K562 (cell line): Measurements from ENCODE around the gene LGALS3. TPM values are rescaled to one million over a fixed set of nuclear protein-coding genes. Genes with fewer than 3 reads are reported as not detected.

ENCODE experiments used
- ARID1B ChIP-seq: fragments of 450-650 bp; IDR thresholded peaks from 2 replicates; pipeline ENCODE4 v1.6.1; 2016; ENCODE audit warnings: antibody characterized with exemption, mild to moderate bottlenecking, inconsistent platforms
- CTCF ChIP-seq, 3 experiments: IDR thresholded peaks in 2 of 3; conservative IDR thresholded peaks in 1 of 3; 2 replicates each; pipeline ENCODE4 v1.5.1; 2011 to 2012; ENCODE audit warnings: low read length in 3 of 3, mild to moderate bottlenecking in 3 of 3, control low read depth in 2 of 3, improper control_type of control experiment in 1 of 3, inconsistent platforms in 1 of 3, low read depth in 1 of 3, mixed read lengths in 1 of 3, moderate library complexity in 1 of 3; ENCODE audit not compliant: insufficient read depth in 2 of 3
- CXXC5 ChIP-seq: fragments of 250-450 bp; sonication (Bioruptor Pico); IDR thresholded peaks from 2 replicates; pipeline ENCODE4 v1.8.0; 2022; ENCODE audit warnings: inconsistent platforms, mild to moderate bottlenecking, moderate library complexity
- FOS ChIP-seq: IDR thresholded peaks from 3 replicates; pipeline ENCODE4 v1.6.1; 2011; ENCODE audit not compliant: insufficient read length; ENCODE audit errors: extremely low read depth
- MEIS2 ChIP-seq: fragments of 450-650 bp; IDR thresholded peaks from 2 replicates; pipeline ENCODE4 v1.6.1; 2014; ENCODE audit warnings: mild to moderate bottlenecking; ENCODE audit not compliant: partially characterized antibody
- NCOA2 ChIP-seq, 2 experiments: fragments of 450-650 bp; IDR thresholded peaks; 2 replicates each; pipeline ENCODE4 v1.6.1; 2018; ENCODE audit warnings: mild to moderate bottlenecking in 2 of 2, moderate library complexity in 1 of 2; ENCODE audit not compliant: partially characterized antibody in 2 of 2
- NR3C1 ChIP-seq: sonication (generic); formaldehyde crosslinking; IDR thresholded peaks from 2 replicates; pipeline ENCODE4 v1.8.1; 2022; ENCODE audit warnings: missing genetic modification reagents
- RAD21 ChIP-seq, 2 experiments: fragments of 250-450 bp in 1 of 2; fragments of 450-650 bp in 1 of 2; sonication (Bioruptor Pico) in 1 of 2; formaldehyde crosslinking in 1 of 2; IDR thresholded peaks in 1 of 2; conservative IDR thresholded peaks in 1 of 2; 2 replicates each; pipeline versions ENCODE4 v1.4.0 to v1.8.0; 2020 to 2022; ENCODE audit warnings: mild to moderate bottlenecking in 2 of 2, moderate library complexity in 1 of 2
- RERE ChIP-seq: sonication (generic); formaldehyde crosslinking; IDR thresholded peaks from 2 replicates; pipeline ENCODE4 v1.8.0; 2023; ENCODE audit warnings: missing genetic modification reagents, mild to moderate bottlenecking, borderline replicate concordance
- REST ChIP-seq, 2 experiments: fragments of 450-650 bp; formaldehyde crosslinking in 1 of 2; IDR thresholded peaks; 2 replicates each; pipeline versions ENCODE4 v1.4.0 to v1.6.1; 2014 to 2020; ENCODE audit warnings: mild to moderate bottlenecking in 2 of 2, borderline replicate concordance in 1 of 2, low read depth in 1 of 2
- TFAM ChIP-seq: fragments of 250-450 bp; sonication (Bioruptor Pico); conservative IDR thresholded peaks from 2 replicates; pipeline ENCODE4 v1.5.0; 2021; ENCODE audit warnings: mild to moderate bottlenecking, moderate library complexity
- ZNF644 ChIP-seq: fragments of 200-800 bp; sonication (Bioruptor generic); IDR thresholded peaks from 2 replicates; pipeline ENCODE4 v1.6.1; 2016; ENCODE audit warnings: low read depth, missing genetic modification characterization, missing compliant biosample characterization
- polyA plus RNA-seq, 8 experiments: library from polyadenylated mRNA; depleted of rRNA in 4 of 8; stranded (reverse) in 5 of 8; unstranded in 3 of 8; fragments of >200 nt; fragmentation: Nextera tagmentation in 2 of 8; fragmentation: Illumina TruSeq in 1 of 8; extraction: Ambion mirVana in 2 of 8; extraction: Trizol in 1 of 8; gene quantifications; 2 replicates each; pipeline versions ENCODE4 v1.2.1 to v1.2.3, GENCODE V29; 2011 to 2014; ENCODE audit warnings: inconsistent platforms in 1 of 8, missing spikeins in 1 of 8
- total RNA-seq, 7 experiments: library from RNA; depleted of rRNA in 6 of 7; stranded (reverse); fragments of >200 nt in 6 of 7; fragmentation: Illumina TruSeq in 2 of 7; extraction: Trizol in 2 of 7; gene quantifications; 2 replicates each; pipeline versions ENCODE4 v1.2.1 to v1.2.3, GENCODE V29; 2011 to 2021; ENCODE audit warnings: low replicate concordance in 1 of 7

LGALS3 gene
- total and polyA plus RNA-seq, 9 of the 15 experiments (the other 6 are each of a cell fraction or from before 2014, with no cell fraction given), result 0.04 to 1.9 (median 1.1) TPM

- TF ChIP-seq REST (IDR thresholded peaks at IDR 0.05; ENCODE audit: borderline replicate concordance), result peak; percentile 59; the same call in 1 of the 2 replicates
- TF ChIP-seq REST (CRISPR knock-in tag; IDR thresholded peaks at IDR 0.05; ENCODE audit: low read depth), result no peak
- no peak for TF ChIP-seq ARID1B
- TF ChIP-seq NCOA2 (IDR thresholded peaks at IDR 0.05; ENCODE audit: partially characterized antibody in 2 of 2), result peak in 1 of 2 experiments; percentile 30
- TF ChIP-seq TFAM (CRISPR knock-in tag), result no peak
- TF ChIP-seq NR3C1, result no peak
- no peak for TF ChIP-seq RERE
- TF ChIP-seq CTCF (IDR thresholded peaks at IDR 0.05 in 2 of 3, conservative IDR thresholded peaks at IDR 0.05 in 1 of 3; ENCODE audit: insufficient read depth in 2 of 3, low read depth in 1 of 3, low read length in 3 of 3), result peak in 1 of 3 experiments; percentile 45; a peak in 2 of 6 replicates
- no peak for TF ChIP-seq MEIS2
- TF ChIP-seq FOS, result no peak
- no peak for TF ChIP-seq ZNF644
- TF ChIP-seq CXXC5 (CRISPR knock-in tag), result no peak
- peak; percentile 66 to 73 for TF ChIP-seq RAD21 (CRISPR knock-in tag; conservative IDR thresholded peaks at IDR 0.05 in 1 of 2, IDR thresholded peaks at IDR 0.05 in 1 of 2)
Observed at GRCh38 chr14:55160989-55161388, 31.9 kb downstream of the LGALS3 start (continued).
